ENCODE data around the gene VPS11.

GRCh38 chr11:119091966-119092879 is 24.6 kb downstream of the VPS11 start:
- no peak for TF ChIP-seq CTCF (conservative IDR thresholded peaks at IDR 0.05)
- no peak for TF ChIP-seq ZFX (IDR thresholded peaks at IDR 0.05)
